Mesodermal cell (in vitro differentiated cells): ENCODE results near the gene MILR1.
"Not testable (repeated sequence)": the region's sequence is repeated elsewhere in the genome, so short reads cannot be mapped to it uniquely, and the experiment has no call there.

Source experiments
- H3K27ac ChIP-seq: 2 replicates; pipeline ENCODE4 v1.7.0; 2013; ENCODE audit warnings: mild to moderate bottlenecking, low read depth, low read length, moderate library complexity; ENCODE audit not compliant: severe bottlenecking
- H3K36me3 ChIP-seq: 2 replicates; pipeline ENCODE4 v1.7.1; 2013; ENCODE audit warnings: mild to moderate bottlenecking, low read length, moderate library complexity; ENCODE audit not compliant: control insufficient read depth, insufficient read depth
- H3K4me1 ChIP-seq: one replicate; pipeline ENCODE4 v1.7.1; 2013; ENCODE audit warnings: mild to moderate bottlenecking, low read length; ENCODE audit not compliant: insufficient read depth, control insufficient read depth, poor library complexity, severe bottlenecking
- H3K4me3 ChIP-seq: 2 replicates; pipeline ENCODE4 v1.7.0; 2013; ENCODE audit warnings: low read length, control low read depth, mild to moderate bottlenecking; ENCODE audit not compliant: insufficient read depth, poor library complexity, severe bottlenecking; ENCODE audit errors: extremely low read depth
- H3K9me3 ChIP-seq: 2 replicates; pipeline ENCODE4 v1.7.1; 2013; ENCODE audit warnings: mild to moderate bottlenecking, low read length, moderate library complexity; ENCODE audit not compliant: control insufficient read depth
- WGBS, 2 experiments: methylation state at CpG; one replicate each; pipeline ENCODE4 v1.1.5; 2013; ENCODE audit warnings: missing lambda C conversion rate in 2 of 2; ENCODE audit not compliant: insufficient coverage in 2 of 2; 5-methylcytosine and 5-hydroxymethylcytosine counted together

The MILR1 gene

DNA sequence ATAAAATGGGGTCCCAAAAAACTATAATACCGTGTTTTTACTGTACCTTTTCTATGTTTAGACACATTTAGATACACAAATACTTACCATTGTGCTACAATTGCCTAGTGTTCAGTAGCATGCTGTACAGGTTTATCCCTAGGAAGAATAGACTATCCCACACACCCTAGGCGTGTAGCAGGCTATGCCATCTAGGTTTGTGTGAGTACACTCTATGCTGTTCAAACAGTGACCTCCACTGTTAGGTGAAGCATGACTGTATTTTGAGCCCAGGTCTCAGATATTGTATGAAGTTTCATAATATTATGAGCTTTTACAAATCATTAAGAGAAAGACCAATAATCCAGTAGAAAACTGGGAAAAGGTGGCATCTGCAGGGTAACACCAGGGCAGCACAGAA, 23.6 kb downstream of the MILR1 start:
- H3K4me3 ChIP-seq = no peak overlapping the region
- no peaks in the 10 kb centered on the region for H3K9me3 ChIP-seq
- H3K4me1 ChIP-seq = no peaks in the 10 kb centered on the region
- 100% methylated on average over 1 to 2 of the region's 2 CpGs for WGBS, 2 experiments
- peaks cover 5% of the 10 kb centered on the region for H3K36me3 ChIP-seq
- no peak overlapping the region for H3K27ac ChIP-seq

DNA sequence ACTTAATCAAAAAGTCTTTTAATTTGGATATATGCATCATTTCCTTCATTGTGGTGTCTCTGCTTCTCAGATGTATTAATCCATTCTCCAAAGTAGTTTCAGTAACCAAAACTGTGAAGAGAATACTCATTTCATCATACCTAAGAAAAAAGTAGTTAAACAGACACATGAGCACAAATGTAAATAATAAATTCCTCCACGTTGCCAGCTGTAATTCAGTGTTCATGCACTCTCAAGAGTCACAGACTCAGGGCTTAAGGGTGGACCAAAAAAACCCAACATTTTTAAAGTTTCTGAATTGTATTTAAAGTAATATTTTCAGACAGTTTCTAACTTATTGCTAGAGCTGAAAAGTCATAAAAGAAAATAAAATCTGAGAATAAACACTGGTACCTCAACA, 28.9 kb downstream of the MILR1 start:
- Histone ChIP-seq H3K36me3 (peaks cover 18% of the 10 kb centered on the region), H3K9me3 (no peaks in the 10 kb centered on the region), H3K27ac (no peak overlapping the region), H3K4me3 (no peak overlapping the region), H3K4me1 (no peaks in the 10 kb centered on the region)
- WGBS, 2 experiments = 100% methylated on average over 1 of the region's 1 CpG; no CpG with 5 or more reads in 1 of the 2 experiments

DNA sequence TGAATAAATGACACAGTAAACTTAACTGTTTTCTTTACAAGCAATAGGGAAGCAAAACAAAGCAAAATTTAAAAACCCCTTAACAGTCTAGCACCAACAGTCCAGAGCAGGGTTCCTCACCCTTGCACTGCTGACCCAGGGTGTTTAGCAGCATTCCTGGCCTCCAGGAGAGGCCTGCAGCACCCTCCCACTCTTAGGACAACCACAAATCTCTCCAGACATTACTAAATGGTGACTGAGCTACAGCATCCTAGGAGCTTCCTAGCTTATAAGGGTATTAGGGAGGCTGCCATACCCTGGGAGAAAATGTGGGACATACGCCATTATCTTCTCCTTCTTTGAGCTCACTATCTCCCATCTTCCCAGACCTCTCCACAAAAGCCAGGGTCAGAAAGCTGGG, 32.0 kb downstream of the MILR1 start:
- H3K36me3 ChIP-seq = peaks cover 43% of the 10 kb centered on the region
- no peak overlapping the region for H3K27ac ChIP-seq

GRCh38 chr17:64484380-64484779, 35.5 kb downstream of the MILR1 start:
- Histone ChIP-seq H3K4me1 (no peaks in the 10 kb centered on the region), H3K36me3 (peaks cover 63% of the 10 kb centered on the region), H3K9me3 (no peaks in the 10 kb centered on the region), H3K4me3 (no peak overlapping the region), H3K27ac (no peak overlapping the region)
- WGBS, 2 experiments = 81 to 100% methylated on average over 1 to 3 of the region's 3 CpGs

More for the DNA sequence above, 32.0 kb downstream of the MILR1 start:
- Histone ChIP-seq H3K4me1 (no peaks in the 10 kb centered on the region), H3K9me3 (no peaks in the 10 kb centered on the region), H3K4me3 (no peak overlapping the region)
- 88% methylated on average over 1 of the region's 1 CpG; no CpG with 5 or more reads in 1 of the 2 experiments for WGBS, 2 experiments

GRCh38 chr17:64488301-64488700, 39.4 kb downstream of the MILR1 start:
- Histone ChIP-seq H3K9me3 (no peaks in the 10 kb centered on the region), H3K4me1 (no peaks in the 10 kb centered on the region), H3K4me3 (no peak overlapping the region), H3K36me3 (peaks cover 84% of the 10 kb centered on the region), H3K27ac (no peak overlapping the region)
- 100% methylated on average over 1 of the region's 2 CpGs for WGBS, 2 experiments

- Histone ChIP-seq H3K4me3 (no peak overlapping the region), H3K4me1 (no peaks in the 10 kb centered on the region), H3K9me3 (no peaks in the 10 kb centered on the region), H3K27ac (no peak overlapping the region), H3K36me3 (peaks cover 65% of the 10 kb centered on the region)
- WGBS, 2 experiments = 92 to 94% methylated on average over 7 to 8 of the region's 13 CpGs
Measured at GRCh38 chr17:64491034-64491860, 42.3 kb downstream of the MILR1 start.

- no peaks in the 10 kb centered on the region for H3K9me3 ChIP-seq
- no peak overlapping the region for H3K27ac ChIP-seq
- H3K4me1 ChIP-seq = no peaks in the 10 kb centered on the region
- H3K36me3 ChIP-seq = peaks cover 62% of the 10 kb centered on the region
- WGBS, 2 experiments = no CpG with 5 or more reads among the region's 3 CpGs
- no peak overlapping the region for H3K4me3 ChIP-seq
Measured at GRCh38 chr17:64491994-64492393, 43.1 kb downstream of the MILR1 start.

- Histone ChIP-seq H3K9me3 (no peaks in the 10 kb centered on the region), H3K36me3 (peaks cover 56% of the 10 kb centered on the region), H3K4me3 (no peak overlapping the region)
Measured at GRCh38 chr17:64492481-64493109, 43.7 kb downstream of the MILR1 start.

GRCh38 chr17:64494121-64494520, 45.2 kb downstream of the MILR1 start:
- Histone ChIP-seq H3K4me3 (no peak overlapping the region), H3K9me3 (no peaks in the 10 kb centered on the region), H3K4me1 (no peaks in the 10 kb centered on the region), H3K36me3 (peaks cover 52% of the 10 kb centered on the region), H3K27ac (no peak overlapping the region)
- no CpG with 5 or more reads among the region's 2 CpGs for WGBS, 2 experiments

More at GRCh38 chr17:64492481-64493109, 43.7 kb downstream of the MILR1 start:
- Histone ChIP-seq H3K27ac (no peak overlapping the region), H3K4me1 (no peaks in the 10 kb centered on the region)
- WGBS, 2 experiments = 78 to 100% methylated on average over 1 to 4 of the region's 6 CpGs

DNA sequence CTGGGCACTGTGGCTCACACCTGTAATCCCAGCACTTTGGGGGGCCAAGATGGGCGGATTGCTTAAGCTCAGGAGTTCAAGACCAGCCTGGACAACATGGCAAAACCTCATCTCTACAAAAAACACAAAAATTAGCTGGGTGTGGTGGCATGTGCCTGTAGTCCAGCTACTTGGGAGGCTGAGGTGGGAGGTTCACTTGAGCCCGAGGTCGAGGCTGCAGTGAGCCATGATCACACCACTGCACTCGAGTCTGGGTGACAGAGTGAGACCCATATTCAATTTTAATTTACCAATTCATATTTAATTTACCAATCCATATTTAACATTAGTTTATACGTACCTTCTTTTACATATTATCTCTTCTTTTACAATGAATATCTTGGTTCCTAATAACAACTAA, 46.4 kb downstream of the MILR1 start:
- H3K36me3 ChIP-seq = peaks cover 52% of the 10 kb centered on the region
- H3K4me3 ChIP-seq, H3K4me1 ChIP-seq, H3K27ac ChIP-seq, H3K9me3 ChIP-seq: not testable (repeated sequence)
- WGBS, 2 experiments = 87 to 88% methylated on average over 4 of the region's 5 CpGs

- WGBS, 2 experiments = 4 to 6% methylated on average over 14 to 20 of the region's 20 CpGs
- H3K9me3 ChIP-seq = no peaks in the 10 kb centered on the region
Measured at GRCh38 chr17:64496348-64496785, 47.5 kb downstream of the MILR1 start.

More at GRCh38 chr17:64496348-64496785, 47.5 kb downstream of the MILR1 start:
- H3K4me1 ChIP-seq = peaks cover 11% of the 10 kb centered on the region
- peak overlapping the region; percentile 91 for H3K27ac ChIP-seq
- peaks cover 52% of the 10 kb centered on the region for H3K36me3 ChIP-seq
- peak overlapping the region; percentile 75 for H3K4me3 ChIP-seq
